Type B pancreatic cell (in vitro differentiated cells): ENCODE measurements around the gene AGPS. TPM values are rescaled to one million over a fixed set of nuclear protein-coding genes. Genes with fewer than 3 reads are reported as not detected.
A peak's percentile ranks its signal among the peaks of the same experiment; 100 is the strongest.
"Not testable (repeated sequence)": the region's sequence is repeated elsewhere in the genome, so short reads cannot be mapped to it uniquely, and the experiment has no call there.

Experiments used
- DNase-seq: peaks from one replicate; pipeline ENCODE4 v3.0.0; 2021; ENCODE audit warnings: mixed read lengths; ENCODE audit not compliant: unreplicated experiment; ENCODE audit errors: extremely low spot score
- H3K27ac Mint-ChIP-seq: 2 replicates; pipeline ENCODE4 v1.8.0; 2021; ENCODE audit warnings: mild to moderate bottlenecking, mixed read lengths
- H3K27me3 Mint-ChIP-seq: 2 replicates; pipeline ENCODE4 v1.8.0; 2021; ENCODE audit warnings: mixed read lengths
- H3K36me3 Mint-ChIP-seq: 2 replicates; pipeline ENCODE4 v1.8.0; 2021; ENCODE audit warnings: mixed read lengths
- H3K4me1 Mint-ChIP-seq: one replicate; pipeline ENCODE4 v1.8.0; 2021; ENCODE audit warnings: mixed read lengths; ENCODE audit not compliant: unreplicated experiment
- H3K4me3 Mint-ChIP-seq: 2 replicates; pipeline ENCODE4 v1.8.0; 2021; ENCODE audit warnings: mild to moderate bottlenecking, mixed read lengths
- H3K9me3 Mint-ChIP-seq: 2 replicates; pipeline ENCODE4 v1.8.0; 2021; ENCODE audit warnings: mixed read lengths
- total RNA-seq: library from RNA; stranded (reverse); gene quantifications from 2 replicates; pipeline ENCODE4 v1.2.1, GENCODE V29; 2021; ENCODE audit warnings: low replicate concordance
- TF ChIP-seq, protein P1 (sequence below): fragments of 200-600 bp; sonication (generic); conservative IDR thresholded peaks from 2 replicates; pipeline ENCODE4 v1.5.0; 2021; ENCODE audit warnings: antibody characterized with exemption, mild to moderate bottlenecking

The AGPS gene
- total RNA-seq, 1 donor from 2014 or later, result 52.1 TPM

DNA sequence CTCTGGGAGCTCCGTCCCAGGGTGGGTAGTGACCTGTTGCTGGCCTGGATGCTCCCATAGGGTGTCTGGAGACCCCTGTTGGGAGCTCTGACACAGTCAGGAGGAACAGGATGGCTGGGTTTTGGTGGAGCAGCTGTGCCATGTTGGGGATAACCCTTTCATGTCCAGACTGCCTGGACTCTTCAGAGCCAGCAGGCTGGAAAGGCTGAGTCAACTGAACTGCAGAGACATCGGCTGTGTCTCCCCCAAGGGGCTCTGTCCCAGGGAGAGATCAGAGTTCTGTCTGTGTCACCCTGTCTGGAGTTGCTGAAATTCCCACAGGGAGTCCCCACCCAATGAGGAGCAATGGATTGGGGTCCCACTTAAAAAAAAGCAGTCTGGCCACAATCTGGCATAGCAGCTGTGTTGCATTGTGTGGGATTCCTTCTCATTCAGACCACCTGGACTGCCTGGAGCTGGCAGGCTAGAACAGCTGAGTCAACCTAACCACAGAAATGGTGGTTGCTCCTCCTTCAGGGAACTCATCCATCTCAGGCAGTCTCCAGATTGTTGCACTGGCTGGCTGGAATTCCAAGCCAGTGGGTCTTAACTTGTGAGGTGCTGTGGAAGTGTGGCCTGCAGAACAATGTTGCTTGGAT lies 37.2 kb downstream of the AGPS start:
- H3K36me3 Mint-ChIP-seq, result peaks cover 65% of the 10 kb centered on the region
- H3K4me1 Mint-ChIP-seq, result no peaks in the 10 kb centered on the region
- H3K27me3 Mint-ChIP-seq, result no peaks in the 10 kb centered on the region
- no peak overlapping the region for H3K27ac Mint-ChIP-seq
- TF ChIP-seq, protein P1, sequence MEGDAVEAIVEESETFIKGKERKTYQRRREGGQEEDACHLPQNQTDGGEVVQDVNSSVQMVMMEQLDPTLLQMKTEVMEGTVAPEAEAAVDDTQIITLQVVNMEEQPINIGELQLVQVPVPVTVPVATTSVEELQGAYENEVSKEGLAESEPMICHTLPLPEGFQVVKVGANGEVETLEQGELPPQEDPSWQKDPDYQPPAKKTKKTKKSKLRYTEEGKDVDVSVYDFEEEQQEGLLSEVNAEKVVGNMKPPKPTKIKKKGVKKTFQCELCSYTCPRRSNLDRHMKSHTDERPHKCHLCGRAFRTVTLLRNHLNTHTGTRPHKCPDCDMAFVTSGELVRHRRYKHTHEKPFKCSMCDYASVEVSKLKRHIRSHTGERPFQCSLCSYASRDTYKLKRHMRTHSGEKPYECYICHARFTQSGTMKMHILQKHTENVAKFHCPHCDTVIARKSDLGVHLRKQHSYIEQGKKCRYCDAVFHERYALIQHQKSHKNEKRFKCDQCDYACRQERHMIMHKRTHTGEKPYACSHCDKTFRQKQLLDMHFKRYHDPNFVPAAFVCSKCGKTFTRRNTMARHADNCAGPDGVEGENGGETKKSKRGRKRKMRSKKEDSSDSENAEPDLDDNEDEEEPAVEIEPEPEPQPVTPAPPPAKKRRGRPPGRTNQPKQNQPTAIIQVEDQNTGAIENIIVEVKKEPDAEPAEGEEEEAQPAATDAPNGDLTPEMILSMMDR, result no peak
- no peak for DNase-seq
- no peak overlapping the region for H3K4me3 Mint-ChIP-seq
- H3K9me3 Mint-ChIP-seq, result peaks cover 32% of the 10 kb centered on the region

- Mint-ChIP-seq H3K4me3 (no peak overlapping the region), H3K36me3 (peaks cover 63% of the 10 kb centered on the region), H3K27me3 (no peaks in the 10 kb centered on the region), H3K4me1 (no peaks in the 10 kb centered on the region), H3K9me3 (peaks cover 32% of the 10 kb centered on the region), H3K27ac (no peak overlapping the region)
- TF ChIP-seq, protein P1, result no peak
- no peak for DNase-seq
These were observed 37.8 kb downstream of the AGPS start for GRCh38 chr2:177430411-177430810.

GRCh38 chr2:177431111-177431725 lies 38.6 kb downstream of the AGPS start:
- H3K27me3 Mint-ChIP-seq, result not testable (repeated sequence)
- peaks cover 32% of the 10 kb centered on the region for H3K9me3 Mint-ChIP-seq

GRCh38 chr2:177432703-177433102 lies 40.1 kb downstream of the AGPS start:
- no peak for DNase-seq
- peaks cover 22% of the 10 kb centered on the region for H3K9me3 Mint-ChIP-seq
- no peak overlapping the region for H3K4me3 Mint-ChIP-seq
- peaks cover 51% of the 10 kb centered on the region for H3K36me3 Mint-ChIP-seq
- H3K27ac Mint-ChIP-seq, result no peak overlapping the region
- TF ChIP-seq, protein P1, result no peak
- no peaks in the 10 kb centered on the region for H3K27me3 Mint-ChIP-seq
- H3K4me1 Mint-ChIP-seq, result no peaks in the 10 kb centered on the region

More at GRCh38 chr2:177431111-177431725, 38.6 kb downstream of the AGPS start:
- H3K4me3 Mint-ChIP-seq, DNase-seq, H3K4me1 Mint-ChIP-seq, H3K27ac Mint-ChIP-seq: not testable (repeated sequence)
- H3K36me3 Mint-ChIP-seq, result peaks cover 60% of the 10 kb centered on the region

DNA sequence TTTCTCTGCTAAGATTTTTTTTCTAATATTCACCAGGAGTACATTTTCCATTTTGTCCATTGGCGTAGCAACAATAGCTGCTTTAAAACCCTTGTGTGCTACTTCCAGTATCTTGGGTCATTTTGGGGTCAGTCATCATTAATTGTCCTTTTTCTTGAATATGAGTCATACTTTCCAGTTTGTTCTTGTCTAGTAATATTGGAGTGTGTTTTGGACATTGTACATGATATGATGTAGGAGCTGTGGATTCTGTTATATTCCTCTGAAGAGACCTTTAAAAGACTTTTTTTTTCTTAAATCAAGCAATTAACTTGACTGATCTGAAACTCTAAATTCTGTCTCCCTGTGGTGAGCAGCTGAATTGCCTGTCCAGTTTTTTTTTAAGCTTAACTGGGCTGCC lies 40.8 kb downstream of the AGPS start:
- peaks cover 48% of the 10 kb centered on the region for H3K36me3 Mint-ChIP-seq

GRCh38 chr2:177434475-177434874 lies 41.9 kb downstream of the AGPS start:
- TF ChIP-seq, protein P1, result no peak
- Mint-ChIP-seq H3K36me3 (peaks cover 42% of the 10 kb centered on the region), H3K27me3 (no peaks in the 10 kb centered on the region), H3K9me3 (peaks cover 13% of the 10 kb centered on the region), H3K4me1 (no peaks in the 10 kb centered on the region), H3K27ac (no peak overlapping the region), H3K4me3 (no peak overlapping the region)
- DNase-seq, result no peak

More for the DNA sequence above, 40.8 kb downstream of the AGPS start:
- Mint-ChIP-seq H3K4me3 (no peak overlapping the region), H3K27me3 (no peaks in the 10 kb centered on the region), H3K4me1 (no peaks in the 10 kb centered on the region), H3K9me3 (peaks cover 20% of the 10 kb centered on the region), H3K27ac (no peak overlapping the region)
- DNase-seq, result no peak
- TF ChIP-seq, protein P1, result peak; percentile 30
